WTC11 (cell line): ENCODE measurements around the gene ARMC9.

Source experiments
- CREM ChIP-seq: sonication (generic); formaldehyde crosslinking; IDR thresholded peaks from 2 replicates; pipeline ENCODE4 v1.8.1; 2022; ENCODE audit warnings: mild to moderate bottlenecking, missing genetic modification reagents, moderate library complexity
- FOXP1 ChIP-seq: sonication (generic); formaldehyde crosslinking; IDR thresholded peaks from 2 replicates; pipeline ENCODE4 v1.8.0; 2022; ENCODE audit warnings: missing genetic modification reagents, mild to moderate bottlenecking, moderate library complexity, borderline replicate concordance
- JUN ChIP-seq: sonication (generic); formaldehyde crosslinking; IDR thresholded peaks from 2 replicates; pipeline ENCODE4 v1.8.0; 2023; ENCODE audit warnings: mild to moderate bottlenecking, missing genetic modification reagents
- NR2C2 ChIP-seq: sonication (generic); formaldehyde crosslinking; IDR thresholded peaks from 2 replicates; pipeline ENCODE4 v1.8.0; 2022; ENCODE audit warnings: mild to moderate bottlenecking, missing genetic modification reagents
- RELA ChIP-seq: sonication (generic); formaldehyde crosslinking; IDR thresholded peaks from 2 replicates; pipeline ENCODE4 v1.8.1; 2022; ENCODE audit warnings: missing genetic modification reagents, mild to moderate bottlenecking, borderline replicate concordance
- SMAD3 ChIP-seq: sonication (generic); formaldehyde crosslinking; IDR thresholded peaks from 2 replicates; pipeline ENCODE4 v1.8.0; 2022; ENCODE audit warnings: missing genetic modification reagents, mild to moderate bottlenecking, borderline replicate concordance
- USF2 ChIP-seq: sonication (generic); formaldehyde crosslinking; IDR thresholded peaks from 2 replicates; pipeline ENCODE4 v1.8.1; 2023; ENCODE audit warnings: mild to moderate bottlenecking, missing genetic modification reagents, moderate library complexity
- TF ChIP-seq, protein P1 (sequence below): fragments of 200-600 bp; IDR thresholded peaks from 2 replicates; pipeline ENCODE4 v1.8.0; 2022; ENCODE audit warnings: antibody characterized with exemption

- TF ChIP-seq, protein P1, sequence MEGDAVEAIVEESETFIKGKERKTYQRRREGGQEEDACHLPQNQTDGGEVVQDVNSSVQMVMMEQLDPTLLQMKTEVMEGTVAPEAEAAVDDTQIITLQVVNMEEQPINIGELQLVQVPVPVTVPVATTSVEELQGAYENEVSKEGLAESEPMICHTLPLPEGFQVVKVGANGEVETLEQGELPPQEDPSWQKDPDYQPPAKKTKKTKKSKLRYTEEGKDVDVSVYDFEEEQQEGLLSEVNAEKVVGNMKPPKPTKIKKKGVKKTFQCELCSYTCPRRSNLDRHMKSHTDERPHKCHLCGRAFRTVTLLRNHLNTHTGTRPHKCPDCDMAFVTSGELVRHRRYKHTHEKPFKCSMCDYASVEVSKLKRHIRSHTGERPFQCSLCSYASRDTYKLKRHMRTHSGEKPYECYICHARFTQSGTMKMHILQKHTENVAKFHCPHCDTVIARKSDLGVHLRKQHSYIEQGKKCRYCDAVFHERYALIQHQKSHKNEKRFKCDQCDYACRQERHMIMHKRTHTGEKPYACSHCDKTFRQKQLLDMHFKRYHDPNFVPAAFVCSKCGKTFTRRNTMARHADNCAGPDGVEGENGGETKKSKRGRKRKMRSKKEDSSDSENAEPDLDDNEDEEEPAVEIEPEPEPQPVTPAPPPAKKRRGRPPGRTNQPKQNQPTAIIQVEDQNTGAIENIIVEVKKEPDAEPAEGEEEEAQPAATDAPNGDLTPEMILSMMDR: no peak
- TF ChIP-seq FOXP1 (no peak), USF2 (CRISPR knock-in tag) (no peak), CREM (no peak), JUN (CRISPR knock-in tag) (no peak), RELA (CRISPR knock-in tag) (no peak), NR2C2 (no peak), SMAD3 (CRISPR knock-in tag) (no peak)
Observed at GRCh38 chr2:231201475-231201814, 3.0 kb downstream of the ARMC9 start.
